Measurements from ENCODE around the gene POLE3. TPM values are rescaled to one million over a fixed set of nuclear protein-coding genes. Genes with fewer than 3 reads are reported as not detected.
"Not testable (repeated sequence)": the region's sequence is repeated elsewhere in the genome, so short reads cannot be mapped to it uniquely, and the experiment has no call there.

Gene POLE3
- total RNA-seq (2014; rRNA removed; shearing (Covaris generic)), result 83.0 and 84.4 TPM in 2 replicates

GRCh38 chr9:113410207-113410864 lies at the start of gene POLE3, which contains the start of gene C9orf43:
POLE3 (minus strand) TSS chr9:113410675; CDS start chr9:113410293, 382 bp downstream.
C9orf43 (plus strand) TSS chr9:113410747; CDS start chr9:113413494, 2,747 bp downstream.
- DNase-seq (ENCODE audit: low spot score), result peak; percentile 95

- no peak for DNase-seq (ENCODE audit: low spot score)
Observed at GRCh38 chr9:113456235-113456634, 45.8 kb upstream of the POLE3 start.

- DNase-seq (ENCODE audit: low spot score), result peak; percentile 62
Observed at GRCh38 chr9:113454914-113455761, 44.7 kb upstream of the POLE3 start.

GRCh38 chr9:113452113-113452605 lies 41.7 kb upstream of the POLE3 start:
- DNase-seq (ENCODE audit: low spot score), result no peak

GRCh38 chr9:113449376-113449775 lies 38.9 kb upstream of the POLE3 start:
- no peak for DNase-seq (ENCODE audit: low spot score)

- peak; percentile 71 for DNase-seq (ENCODE audit: low spot score)
Observed at GRCh38 chr9:113446323-113446740, 35.9 kb upstream of the POLE3 start.

GRCh38 chr9:113444736-113445135 lies 34.3 kb upstream of the POLE3 start:
- DNase-seq (ENCODE audit: low spot score), result no peak

GRCh38 chr9:113437716-113438115 lies 27.2 kb upstream of the POLE3 start:
- not testable (repeated sequence) for DNase-seq (ENCODE audit: low spot score)

GRCh38 chr9:113436728-113437515 lies 26.4 kb upstream of the POLE3 start:
- DNase-seq (ENCODE audit: low spot score), result no peak

GRCh38 chr9:113431191-113431590 lies 20.7 kb upstream of the POLE3 start:
- DNase-seq (ENCODE audit: low spot score), result no peak

- DNase-seq (ENCODE audit: low spot score), result no peak
Observed at GRCh38 chr9:113428062-113428615, 17.7 kb upstream of the POLE3 start.

- DNase-seq (ENCODE audit: low spot score), result no peak
Observed at GRCh38 chr9:113427629-113428028, 17.2 kb upstream of the POLE3 start.

- no peak for DNase-seq (ENCODE audit: low spot score)
Observed at GRCh38 chr9:113426701-113427100, 16.2 kb upstream of the POLE3 start.

GRCh38 chr9:113425072-113425471 lies 14.6 kb upstream of the POLE3 start:
- DNase-seq (ENCODE audit: low spot score), result no peak

- no peak for DNase-seq (ENCODE audit: low spot score)
Observed at GRCh38 chr9:113421726-113422125, 11.3 kb upstream of the POLE3 start.

- DNase-seq (ENCODE audit: low spot score), result no peak
Observed at GRCh38 chr9:113417370-113417769, 6.9 kb upstream of the POLE3 start.

- DNase-seq (ENCODE audit: low spot score), result no peak
Observed at GRCh38 chr9:113416149-113416721, 5.8 kb upstream of the POLE3 start.

- no peak for DNase-seq (ENCODE audit: low spot score)
Observed at GRCh38 chr9:113409883-113410206, 630 bp downstream of the POLE3 start.

GRCh38 chr9:113409481-113409880 lies 994 bp downstream of the POLE3 start:
- DNase-seq (ENCODE audit: low spot score), result peak; percentile 9

- peak; percentile 72 for DNase-seq (ENCODE audit: low spot score)
Observed at GRCh38 chr9:113406873-113407511, 3.5 kb downstream of the POLE3 start.

- DNase-seq (ENCODE audit: low spot score), result not testable (repeated sequence)
Observed at GRCh38 chr9:113406353-113406752, 4.1 kb downstream of the POLE3 start.
